HFFc6 (cell line): Measurements from ENCODE around the gene LGALS4. TPM values are rescaled to one million over a fixed set of nuclear protein-coding genes. Genes with fewer than 3 reads are reported as not detected.
"Not testable (repeated sequence)": the region's sequence is repeated elsewhere in the genome, so short reads cannot be mapped to it uniquely, and the experiment has no call there.

Experiments used
- DNase-seq: peaks from one replicate; pipeline ENCODE4 v3.0.0-alpha.2; 2018
- H3K27ac Mint-ChIP-seq: 2 replicates; pipeline ENCODE4 v1.8.0; 2020; ENCODE audit warnings: mild to moderate bottlenecking, mixed read lengths
- H3K27me3 Mint-ChIP-seq: 2 replicates; pipeline ENCODE4 v1.8.0; 2021; ENCODE audit warnings: mild to moderate bottlenecking, moderate library complexity, mixed read lengths; ENCODE audit not compliant: insufficient read depth
- H3K36me3 Mint-ChIP-seq: 2 replicates; pipeline ENCODE4 v1.8.0; 2021; ENCODE audit warnings: low read depth, mixed read lengths
- H3K4me1 Mint-ChIP-seq: 2 replicates; pipeline ENCODE4 v1.8.0; 2020; ENCODE audit warnings: low read depth, mixed read lengths
- H3K4me3 Mint-ChIP-seq: 2 replicates; pipeline ENCODE4 v1.8.0; 2020; ENCODE audit warnings: mild to moderate bottlenecking, moderate library complexity, mixed read lengths
- H3K9me3 Mint-ChIP-seq: 2 replicates; pipeline ENCODE4 v1.8.0; 2020; ENCODE audit warnings: mild to moderate bottlenecking, mixed read lengths
- total RNA-seq, 6 experiments: library from RNA; stranded (reverse); fragmentation: NEBNext Ultra II Directional; extraction: Animal tissue kit (Norgen Biotek cat#: 25700); gene quantifications; 2 replicates in 1 of 6; 3 replicates in 5 of 6; pipeline ENCODE4 v1.2.3, GENCODE V29; 2021
- TF ChIP-seq, protein P1 (sequence below): fragments of 200-600 bp; sonication (generic); IDR thresholded peaks from 2 replicates; pipeline ENCODE4 v1.5.0; 2021; ENCODE audit warnings: antibody characterized with exemption, mild to moderate bottlenecking

The LGALS4 gene
- total RNA-seq, 6 experiments from 2014 or later, result 0.43 TPM; not detected in 5

DNA sequence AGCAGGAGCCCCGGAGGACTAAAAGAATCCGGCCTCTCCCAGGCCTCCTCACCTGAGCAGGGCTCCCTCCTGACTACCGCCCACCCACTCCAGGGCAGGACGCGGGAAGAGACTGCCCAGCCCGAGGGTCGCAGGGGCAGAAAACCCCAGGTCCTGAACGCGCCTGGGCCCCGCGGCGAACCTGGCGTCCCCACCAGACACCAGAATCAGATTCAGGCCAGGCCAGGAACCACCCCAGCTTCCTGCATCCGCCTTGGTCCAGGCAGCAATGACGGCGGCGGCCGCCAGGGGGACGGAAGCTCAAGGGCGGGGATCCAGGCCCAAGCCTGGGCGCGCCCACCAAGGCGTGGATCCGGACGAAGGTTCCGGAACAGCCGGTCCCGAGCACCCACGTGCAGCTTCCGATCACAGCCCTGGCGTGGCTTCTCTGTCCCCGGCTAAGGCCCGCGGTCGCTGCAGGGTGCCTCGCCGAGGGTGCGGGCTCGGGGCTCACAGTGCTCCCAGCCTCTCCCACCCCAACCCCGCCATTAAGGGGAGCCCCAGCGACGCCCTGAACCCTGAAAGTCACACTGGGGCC lies 43.0 kb downstream of the LGALS4 start:
- H3K27ac Mint-ChIP-seq, result no peak overlapping the region
- peaks cover 4% of the 10 kb centered on the region; the same call in 1 of the 2 replicates for H3K27me3 Mint-ChIP-seq
- H3K9me3 Mint-ChIP-seq, result no peaks in the 10 kb centered on the region
- DNase-seq, result peak; percentile 23
- H3K4me3 Mint-ChIP-seq, result no peak overlapping the region
- TF ChIP-seq, protein P1, sequence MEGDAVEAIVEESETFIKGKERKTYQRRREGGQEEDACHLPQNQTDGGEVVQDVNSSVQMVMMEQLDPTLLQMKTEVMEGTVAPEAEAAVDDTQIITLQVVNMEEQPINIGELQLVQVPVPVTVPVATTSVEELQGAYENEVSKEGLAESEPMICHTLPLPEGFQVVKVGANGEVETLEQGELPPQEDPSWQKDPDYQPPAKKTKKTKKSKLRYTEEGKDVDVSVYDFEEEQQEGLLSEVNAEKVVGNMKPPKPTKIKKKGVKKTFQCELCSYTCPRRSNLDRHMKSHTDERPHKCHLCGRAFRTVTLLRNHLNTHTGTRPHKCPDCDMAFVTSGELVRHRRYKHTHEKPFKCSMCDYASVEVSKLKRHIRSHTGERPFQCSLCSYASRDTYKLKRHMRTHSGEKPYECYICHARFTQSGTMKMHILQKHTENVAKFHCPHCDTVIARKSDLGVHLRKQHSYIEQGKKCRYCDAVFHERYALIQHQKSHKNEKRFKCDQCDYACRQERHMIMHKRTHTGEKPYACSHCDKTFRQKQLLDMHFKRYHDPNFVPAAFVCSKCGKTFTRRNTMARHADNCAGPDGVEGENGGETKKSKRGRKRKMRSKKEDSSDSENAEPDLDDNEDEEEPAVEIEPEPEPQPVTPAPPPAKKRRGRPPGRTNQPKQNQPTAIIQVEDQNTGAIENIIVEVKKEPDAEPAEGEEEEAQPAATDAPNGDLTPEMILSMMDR, result peak; percentile 86
- H3K36me3 Mint-ChIP-seq, result no peaks in the 10 kb centered on the region
- no peaks in the 10 kb centered on the region for H3K4me1 Mint-ChIP-seq

DNA sequence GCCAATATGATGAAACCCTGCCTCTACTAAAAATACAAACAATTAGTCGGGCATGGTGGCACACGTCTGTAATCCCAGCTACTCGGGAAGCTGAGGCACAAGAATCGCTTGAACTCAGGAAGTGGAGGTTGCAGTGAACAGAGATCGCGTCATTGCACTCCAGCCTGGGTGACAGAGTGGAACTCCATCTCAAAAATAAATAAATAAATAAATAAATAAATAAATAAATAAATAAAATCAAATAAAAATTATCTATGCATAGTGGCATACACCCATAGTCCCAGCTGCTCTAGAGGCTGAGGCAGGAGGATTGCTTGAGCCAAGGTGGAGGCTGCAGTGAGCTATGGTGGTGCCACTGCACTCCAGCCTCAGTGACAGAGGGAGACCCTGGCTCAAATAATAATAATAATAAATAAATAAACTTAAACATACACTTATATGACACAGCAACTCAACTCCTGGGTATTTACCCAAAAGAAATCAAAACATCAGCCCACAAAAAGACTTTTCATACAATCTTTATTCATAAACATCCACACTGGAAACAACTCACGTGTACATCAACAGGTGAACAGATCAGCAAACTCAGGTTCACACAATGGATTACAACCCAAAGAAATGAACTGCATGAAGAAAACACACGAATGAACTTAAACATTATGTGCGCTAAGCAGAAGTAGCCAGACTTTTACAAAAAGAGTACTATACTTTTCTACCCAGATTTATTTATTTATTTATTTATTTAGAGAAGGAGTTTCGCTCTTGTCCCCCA lies 46.3 kb downstream of the LGALS4 start:
- TF ChIP-seq, protein P1, result no peak
- Mint-ChIP-seq H3K27ac (no peak overlapping the region), H3K36me3 (no peaks in the 10 kb centered on the region), H3K9me3 (no peaks in the 10 kb centered on the region), H3K4me3 (no peak overlapping the region), H3K27me3 (no peaks in the 10 kb centered on the region), H3K4me1 (no peaks in the 10 kb centered on the region)
- DNase-seq, result no peak

DNA sequence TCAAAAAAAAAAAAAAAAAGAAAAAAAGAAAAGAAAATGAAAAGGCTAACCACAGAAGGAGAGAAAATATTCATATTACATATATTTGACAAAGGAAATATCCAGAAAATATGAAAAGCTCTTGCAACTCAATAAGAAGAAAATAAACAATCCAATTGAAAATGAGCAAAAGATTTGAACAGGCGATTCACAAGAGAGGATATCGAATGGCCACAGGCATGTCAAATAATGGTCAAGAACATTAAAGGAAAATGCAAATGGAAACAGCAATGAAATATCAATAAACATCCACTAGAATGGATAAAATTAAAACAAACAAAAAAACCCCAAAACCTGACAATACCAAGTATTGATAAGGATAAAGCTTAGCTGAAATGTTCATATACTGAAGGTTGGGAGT lies 47.5 kb downstream of the LGALS4 start:
- no peaks in the 10 kb centered on the region for H3K4me1 Mint-ChIP-seq
- TF ChIP-seq, protein P1, result no peak
- no peaks in the 10 kb centered on the region for H3K9me3 Mint-ChIP-seq
- H3K27ac Mint-ChIP-seq, result no peak overlapping the region
- DNase-seq, result no peak
- H3K27me3 Mint-ChIP-seq, result no peaks in the 10 kb centered on the region
- no peaks in the 10 kb centered on the region for H3K36me3 Mint-ChIP-seq
- no peak overlapping the region for H3K4me3 Mint-ChIP-seq

DNA sequence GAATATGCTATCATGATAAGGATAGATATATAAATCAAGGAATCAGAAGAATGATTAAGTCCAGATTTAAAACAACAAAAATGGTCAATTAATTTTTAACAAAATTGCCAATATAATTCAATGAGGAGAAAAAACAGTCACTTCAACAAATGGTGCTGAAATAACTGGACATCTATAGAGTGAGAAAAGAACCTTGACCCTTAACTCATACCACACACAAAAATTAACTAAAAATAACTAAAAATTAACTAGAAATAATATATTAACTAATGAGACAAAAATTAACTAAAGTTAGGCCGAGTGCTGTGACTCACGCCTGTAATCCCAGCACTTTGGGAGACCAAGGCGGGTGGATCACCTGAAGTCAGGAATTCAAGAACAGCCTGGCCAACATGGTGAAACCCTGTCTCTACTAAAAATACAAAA lies 48.9 kb downstream of the LGALS4 start:
- no peaks in the 10 kb centered on the region for H3K9me3 Mint-ChIP-seq
- no peaks in the 10 kb centered on the region; the same call in 1 of the 2 replicates for H3K27me3 Mint-ChIP-seq
- no peaks in the 10 kb centered on the region for H3K36me3 Mint-ChIP-seq
- no peak for DNase-seq
- TF ChIP-seq, protein P1, result no peak
- no peaks in the 10 kb centered on the region for H3K4me1 Mint-ChIP-seq
- H3K4me3 Mint-ChIP-seq, result no peak overlapping the region
- no peak overlapping the region for H3K27ac Mint-ChIP-seq

DNA sequence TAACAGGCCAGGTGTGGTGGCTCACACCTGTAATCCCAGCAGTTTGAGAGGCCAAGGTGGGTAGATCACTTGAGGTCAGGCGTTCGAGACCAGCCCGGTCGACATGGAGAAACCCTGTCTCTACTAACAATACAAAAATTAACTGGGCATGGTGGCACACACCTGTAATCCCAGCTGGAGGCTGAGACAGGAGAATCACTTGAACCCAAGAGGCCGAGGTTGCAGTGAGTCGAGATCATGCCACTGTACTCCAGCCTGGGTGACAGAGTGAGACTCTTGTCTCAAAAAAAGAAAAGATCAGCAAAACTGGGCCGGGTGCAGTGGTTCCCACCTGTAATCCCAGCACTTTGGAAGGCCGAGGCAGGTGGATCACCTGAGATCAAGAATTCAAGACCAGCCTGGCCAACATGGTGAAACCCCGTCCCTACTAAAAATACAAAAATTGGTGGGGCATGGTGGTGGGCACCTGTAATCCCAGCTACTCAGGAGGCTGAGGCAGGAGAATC lies 50.8 kb downstream of the LGALS4 start:
- not testable (repeated sequence) for H3K36me3 Mint-ChIP-seq, H3K9me3 Mint-ChIP-seq, H3K4me3 Mint-ChIP-seq, H3K4me1 Mint-ChIP-seq, H3K27me3 Mint-ChIP-seq, H3K27ac Mint-ChIP-seq, DNase-seq

DNA sequence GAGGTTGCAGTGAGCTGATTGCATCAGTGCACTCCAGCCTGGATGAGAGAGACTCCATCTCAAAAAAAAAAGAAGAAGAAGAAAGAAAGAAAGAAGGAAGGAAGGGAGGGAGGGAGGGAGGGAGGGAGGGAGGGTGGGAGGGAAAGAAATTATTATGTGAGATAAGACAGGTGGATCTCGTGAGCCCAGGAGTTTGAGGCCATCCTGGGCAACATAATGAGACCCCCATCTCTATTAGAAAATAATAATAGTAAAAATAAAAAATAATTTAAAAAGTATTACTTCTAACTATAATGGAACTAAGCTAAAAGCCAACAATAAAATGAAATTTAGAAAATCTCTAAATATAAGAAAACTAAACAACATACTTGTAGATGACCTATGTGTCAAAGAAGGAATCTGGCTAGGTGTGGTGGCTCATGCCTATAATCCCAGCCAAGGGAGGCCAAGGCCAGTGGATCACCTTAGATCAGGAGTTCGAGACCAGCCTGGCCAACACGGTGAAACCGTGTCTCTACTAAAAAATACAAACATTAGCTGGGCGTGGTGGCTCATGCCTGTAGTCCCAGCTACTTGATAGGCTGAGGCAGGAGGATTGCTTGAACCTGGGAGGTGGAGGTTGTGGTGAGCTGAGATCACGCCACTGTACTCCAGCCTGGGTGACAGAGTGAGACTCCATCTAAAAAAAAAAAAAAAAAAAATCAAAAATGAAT lies 51.8 kb downstream of the LGALS4 start:
- not testable (repeated sequence) for DNase-seq, H3K4me3 Mint-ChIP-seq, H3K36me3 Mint-ChIP-seq, H3K27me3 Mint-ChIP-seq, H3K4me1 Mint-ChIP-seq, H3K27ac Mint-ChIP-seq, H3K9me3 Mint-ChIP-seq
